GM23338 (cell line): ENCODE measurements around the gene STAMBP. TPM values are rescaled to one million over a fixed set of nuclear protein-coding genes. Genes with fewer than 3 reads are reported as not detected.

Source experiments
- ATAC-seq: fragments of 200-7000 bp; cut with Tn5 transposase; 3 replicates; pipeline ENCODE4 v1.9.1; 2020
- DNase-seq: peaks from one replicate; pipeline ENCODE4 v3.0.0-alpha.2; 2015; ENCODE audit warnings: low spot score
- H2AFZ ChIP-seq: fragments of 200-600 bp; sonication (generic); 2 replicates; pipeline ENCODE4 v1.8.0; 2016; ENCODE audit warnings: antibody characterized with exemption, mild to moderate bottlenecking, moderate library complexity
- H3F3A ChIP-seq: fragments of 200-600 bp; sonication (generic); replicated peaks from 2 replicates; pipeline ENCODE4 v1.8.0; 2017; ENCODE audit warnings: antibody characterized with exemption, mixed run types, low read depth
- H3K27ac ChIP-seq: fragments of 200-600 bp; sonication (generic); 2 replicates; pipeline ENCODE4 v1.6.1; 2016; ENCODE audit warnings: low read depth
- H3K27me3 ChIP-seq: fragments of 200-600 bp; sonication (generic); 2 replicates; pipeline ENCODE4 v1.8.0; 2016; ENCODE audit warnings: mild to moderate bottlenecking, mixed run types, moderate library complexity; ENCODE audit not compliant: insufficient read depth
- H3K36me3 ChIP-seq: fragments of 200-600 bp; sonication (generic); 2 replicates; pipeline ENCODE4 v1.8.0; 2016; ENCODE audit warnings: mild to moderate bottlenecking; ENCODE audit not compliant: insufficient read depth
- H3K4me1 ChIP-seq: fragments of 200-600 bp; sonication (generic); 2 replicates; pipeline ENCODE4 v1.8.0; 2016; ENCODE audit warnings: mild to moderate bottlenecking, moderate library complexity; ENCODE audit not compliant: insufficient read depth
- H3K4me2 ChIP-seq: fragments of 200-600 bp; sonication (generic); 2 replicates; pipeline ENCODE4 v1.7.1; 2017; ENCODE audit warnings: mixed run types
- H3K4me3 ChIP-seq: fragments of 200-600 bp; sonication (generic); 2 replicates; pipeline ENCODE4 v1.6.1; 2016; ENCODE audit warnings: mixed run types
- H3K79me2 ChIP-seq: fragments of 200-600 bp; sonication (generic); replicated peaks from 2 replicates; pipeline ENCODE4 v1.8.0; 2017; ENCODE audit warnings: mild to moderate bottlenecking; ENCODE audit not compliant: insufficient read depth
- H3K9me2 ChIP-seq: fragments of 200-600 bp; sonication (generic); 2 replicates; pipeline ENCODE4 v1.8.0; 2017; ENCODE audit not compliant: insufficient read depth
- H4K20me1 ChIP-seq: fragments of 200-600 bp; sonication (generic); replicated peaks from 2 replicates; pipeline ENCODE4 v1.8.0; 2017; ENCODE audit warnings: mild to moderate bottlenecking; ENCODE audit not compliant: insufficient read depth
- H3K27ac Mint-ChIP-seq: 2 replicates; pipeline ENCODE4 v1.8.0; 2020; ENCODE audit warnings: inconsistent platforms, mild to moderate bottlenecking, moderate library complexity, mixed read lengths
- H3K27me3 Mint-ChIP-seq: 3 replicates; pipeline ENCODE4 v1.8.0; 2022; ENCODE audit warnings: low read depth, mild to moderate bottlenecking, moderate library complexity, mixed read lengths, inconsistent platforms; ENCODE audit not compliant: insufficient read depth, poor library complexity
- H3K36me3 Mint-ChIP-seq: 3 replicates; pipeline ENCODE4 v1.8.0; 2021; ENCODE audit warnings: low read depth, mild to moderate bottlenecking, inconsistent platforms, moderate library complexity, mixed read lengths
- H3K4me1 Mint-ChIP-seq: 3 replicates; pipeline ENCODE4 v1.8.0; 2020; ENCODE audit warnings: mild to moderate bottlenecking, inconsistent platforms, mixed read lengths
- H3K4me3 Mint-ChIP-seq: 3 replicates; pipeline ENCODE4 v1.8.0; 2021; ENCODE audit warnings: moderate library complexity, mild to moderate bottlenecking, inconsistent platforms, mixed read lengths
- H3K9me3 Mint-ChIP-seq: 3 replicates; pipeline ENCODE4 v1.8.0; 2020; ENCODE audit warnings: moderate library complexity, mild to moderate bottlenecking, inconsistent platforms, mixed read lengths
- CREB1 ChIP-seq: fragments of 250-450 bp; sonication (Bioruptor Pico); IDR thresholded peaks from 2 replicates; pipeline ENCODE4 v1.5.0; 2020; ENCODE audit warnings: low read depth, mild to moderate bottlenecking, moderate library complexity
- EZH2 ChIP-seq: fragments of 200-600 bp; sonication (generic); IDR thresholded peaks from one replicate; pipeline ENCODE4 v1.8.0; 2017; ENCODE audit warnings: antibody characterized with exemption, mild to moderate bottlenecking, low read depth; ENCODE audit not compliant: unreplicated experiment
- EZH2phosphoT487 ChIP-seq: fragments of 200-600 bp; sonication (generic); IDR thresholded peaks from one replicate; pipeline ENCODE4 v1.8.1; 2018; ENCODE audit warnings: antibody characterized with exemption; ENCODE audit not compliant: unreplicated experiment
- JUNB ChIP-seq: IDR thresholded peaks from one replicate; pipeline ENCODE4 v1.6.1; 2016; ENCODE audit warnings: antibody characterized with exemption; ENCODE audit not compliant: unreplicated experiment
- NANOG ChIP-seq: IDR thresholded peaks from 2 replicates; pipeline ENCODE4 v1.6.1; 2016; ENCODE audit warnings: antibody characterized with exemption, borderline replicate concordance
- POLR2AphosphoS5 ChIP-seq: IDR thresholded peaks from 2 replicates; pipeline ENCODE4 v1.6.1; 2016; ENCODE audit warnings: antibody characterized with exemption, low read depth
- STAT1 ChIP-seq: IDR thresholded peaks from one replicate; pipeline ENCODE4 v1.6.1; 2016; ENCODE audit warnings: antibody characterized with exemption; ENCODE audit not compliant: unreplicated experiment
- ZNF114 ChIP-seq: fragments of 250-450 bp; sonication (Bioruptor Pico); IDR thresholded peaks from 2 replicates; pipeline ENCODE4 v1.5.0; 2020; ENCODE audit warnings: mild to moderate bottlenecking, moderate library complexity
- ZNF331 ChIP-seq: fragments of 250-450 bp; sonication (Bioruptor Pico); IDR thresholded peaks from 2 replicates; pipeline ENCODE4 v1.5.0; 2020; ENCODE audit warnings: low read depth, mild to moderate bottlenecking, moderate library complexity
- polyA plus RNA-seq: library from polyadenylated mRNA; unstranded; fragments of >200 nt; fragmentation: Nextera tagmentation; extraction: Ambion mirVana; gene quantifications from 2 replicates; pipeline ENCODE4 v1.2.1, GENCODE V29; 2016
- total RNA-seq: library from RNA; depleted of rRNA; stranded (reverse); fragments of >200 nt; shearing (Covaris generic); gene quantifications from 2 replicates; pipeline ENCODE4 v1.2.3, GENCODE V29; 2014
- TF ChIP-seq, protein P1 (sequence below): IDR thresholded peaks from one replicate; pipeline ENCODE4 v1.6.1; 2018; ENCODE audit warnings: antibody characterized with exemption; ENCODE audit not compliant: unreplicated experiment
- TF ChIP-seq, protein P2 (sequence below), 2 experiments: fragments of 200-600 bp in 1 of 2; sonication (generic) in 1 of 2; conservative IDR thresholded peaks; 2 replicates each; pipeline versions ENCODE4 v1.5.1 to v1.6.1; 2016 to 2017; ENCODE audit warnings: antibody characterized with exemption in 2 of 2, low read depth in 2 of 2, mild to moderate bottlenecking in 2 of 2, moderate library complexity in 1 of 2
- TF ChIP-seq, protein P3 (sequence below): IDR thresholded peaks from 2 replicates; pipeline ENCODE4 v1.6.1; 2016; ENCODE audit warnings: antibody characterized with exemption
- TF ChIP-seq, protein P4 (sequence below): fragments of 250-450 bp; sonication (Bioruptor Pico); IDR thresholded peaks from 2 replicates; pipeline ENCODE4 v1.5.0; 2020; ENCODE audit warnings: mild to moderate bottlenecking, moderate library complexity

Gene STAMBP
- total and polyA plus RNA-seq, 2 experiments from 2014 or later: 33.9 to 106 TPM

DNA sequence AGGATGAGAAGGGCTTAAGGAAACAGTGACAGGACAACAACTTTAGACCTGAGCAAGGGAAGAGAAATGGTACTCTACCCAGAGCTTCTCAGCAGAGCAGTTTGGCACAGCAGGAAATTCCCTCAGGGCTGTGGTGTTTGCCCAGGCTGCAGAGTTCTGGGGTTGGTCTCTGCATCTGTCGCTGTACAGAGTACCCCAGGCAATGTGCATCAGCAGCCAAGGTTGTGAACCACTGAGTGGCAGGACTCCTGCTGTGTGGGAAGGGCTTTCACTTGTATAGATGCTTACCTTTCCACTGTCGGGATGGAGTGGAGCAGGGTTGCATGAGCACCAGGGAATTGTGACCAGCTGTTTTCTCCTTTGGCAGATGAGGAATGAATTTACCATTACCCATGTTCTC lies 21.2 kb downstream of the STAMBP start:
- Histone ChIP-seq H3K79me2 (no peaks in the 10 kb centered on the region), H3K9me2 (no peaks in the 10 kb centered on the region), H3K4me3 (no peak overlapping the region), H3K4me1 (no peaks in the 10 kb centered on the region), H4K20me1 (peaks cover 11% of the 10 kb centered on the region; the same call in 1 of the 2 replicates), H2AFZ (no peak overlapping the region), H3K27ac (no peak overlapping the region), H3F3A (no peaks in the 10 kb centered on the region), H3K36me3 (peaks cover 51% of the 10 kb centered on the region), H3K4me2 (no peak overlapping the region), H3K27me3 (no peaks in the 10 kb centered on the region)
- no peaks in the 10 kb centered on the region for H3K9me3 Mint-ChIP-seq
- TF ChIP-seq ZNF331 (no peak), CREB1 (CRISPR knock-in tag) (no peak), EZH2 (no peak), JUNB (no peak), NANOG (no peak), EZH2phosphoT487 (no peak), ZNF114 (no peak), POLR2AphosphoS5 (no peak), STAT1 (no peak)
- TF ChIP-seq, protein P1, sequence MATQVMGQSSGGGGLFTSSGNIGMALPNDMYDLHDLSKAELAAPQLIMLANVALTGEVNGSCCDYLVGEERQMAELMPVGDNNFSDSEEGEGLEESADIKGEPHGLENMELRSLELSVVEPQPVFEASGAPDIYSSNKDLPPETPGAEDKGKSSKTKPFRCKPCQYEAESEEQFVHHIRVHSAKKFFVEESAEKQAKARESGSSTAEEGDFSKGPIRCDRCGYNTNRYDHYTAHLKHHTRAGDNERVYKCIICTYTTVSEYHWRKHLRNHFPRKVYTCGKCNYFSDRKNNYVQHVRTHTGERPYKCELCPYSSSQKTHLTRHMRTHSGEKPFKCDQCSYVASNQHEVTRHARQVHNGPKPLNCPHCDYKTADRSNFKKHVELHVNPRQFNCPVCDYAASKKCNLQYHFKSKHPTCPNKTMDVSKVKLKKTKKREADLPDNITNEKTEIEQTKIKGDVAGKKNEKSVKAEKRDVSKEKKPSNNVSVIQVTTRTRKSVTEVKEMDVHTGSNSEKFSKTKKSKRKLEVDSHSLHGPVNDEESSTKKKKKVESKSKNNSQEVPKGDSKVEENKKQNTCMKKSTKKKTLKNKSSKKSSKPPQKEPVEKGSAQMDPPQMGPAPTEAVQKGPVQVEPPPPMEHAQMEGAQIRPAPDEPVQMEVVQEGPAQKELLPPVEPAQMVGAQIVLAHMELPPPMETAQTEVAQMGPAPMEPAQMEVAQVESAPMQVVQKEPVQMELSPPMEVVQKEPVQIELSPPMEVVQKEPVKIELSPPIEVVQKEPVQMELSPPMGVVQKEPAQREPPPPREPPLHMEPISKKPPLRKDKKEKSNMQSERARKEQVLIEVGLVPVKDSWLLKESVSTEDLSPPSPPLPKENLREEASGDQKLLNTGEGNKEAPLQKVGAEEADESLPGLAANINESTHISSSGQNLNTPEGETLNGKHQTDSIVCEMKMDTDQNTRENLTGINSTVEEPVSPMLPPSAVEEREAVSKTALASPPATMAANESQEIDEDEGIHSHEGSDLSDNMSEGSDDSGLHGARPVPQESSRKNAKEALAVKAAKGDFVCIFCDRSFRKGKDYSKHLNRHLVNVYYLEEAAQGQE: no peak
- TF ChIP-seq, protein P2, sequence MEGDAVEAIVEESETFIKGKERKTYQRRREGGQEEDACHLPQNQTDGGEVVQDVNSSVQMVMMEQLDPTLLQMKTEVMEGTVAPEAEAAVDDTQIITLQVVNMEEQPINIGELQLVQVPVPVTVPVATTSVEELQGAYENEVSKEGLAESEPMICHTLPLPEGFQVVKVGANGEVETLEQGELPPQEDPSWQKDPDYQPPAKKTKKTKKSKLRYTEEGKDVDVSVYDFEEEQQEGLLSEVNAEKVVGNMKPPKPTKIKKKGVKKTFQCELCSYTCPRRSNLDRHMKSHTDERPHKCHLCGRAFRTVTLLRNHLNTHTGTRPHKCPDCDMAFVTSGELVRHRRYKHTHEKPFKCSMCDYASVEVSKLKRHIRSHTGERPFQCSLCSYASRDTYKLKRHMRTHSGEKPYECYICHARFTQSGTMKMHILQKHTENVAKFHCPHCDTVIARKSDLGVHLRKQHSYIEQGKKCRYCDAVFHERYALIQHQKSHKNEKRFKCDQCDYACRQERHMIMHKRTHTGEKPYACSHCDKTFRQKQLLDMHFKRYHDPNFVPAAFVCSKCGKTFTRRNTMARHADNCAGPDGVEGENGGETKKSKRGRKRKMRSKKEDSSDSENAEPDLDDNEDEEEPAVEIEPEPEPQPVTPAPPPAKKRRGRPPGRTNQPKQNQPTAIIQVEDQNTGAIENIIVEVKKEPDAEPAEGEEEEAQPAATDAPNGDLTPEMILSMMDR (conservative IDR thresholded peaks at IDR 0.05; ENCODE audit: low read depth in 2 of 2): no peak
- TF ChIP-seq, protein P3, sequence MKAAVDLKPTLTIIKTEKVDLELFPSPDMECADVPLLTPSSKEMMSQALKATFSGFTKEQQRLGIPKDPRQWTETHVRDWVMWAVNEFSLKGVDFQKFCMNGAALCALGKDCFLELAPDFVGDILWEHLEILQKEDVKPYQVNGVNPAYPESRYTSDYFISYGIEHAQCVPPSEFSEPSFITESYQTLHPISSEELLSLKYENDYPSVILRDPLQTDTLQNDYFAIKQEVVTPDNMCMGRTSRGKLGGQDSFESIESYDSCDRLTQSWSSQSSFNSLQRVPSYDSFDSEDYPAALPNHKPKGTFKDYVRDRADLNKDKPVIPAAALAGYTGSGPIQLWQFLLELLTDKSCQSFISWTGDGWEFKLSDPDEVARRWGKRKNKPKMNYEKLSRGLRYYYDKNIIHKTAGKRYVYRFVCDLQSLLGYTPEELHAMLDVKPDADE: no peak
- TF ChIP-seq, protein P4, sequence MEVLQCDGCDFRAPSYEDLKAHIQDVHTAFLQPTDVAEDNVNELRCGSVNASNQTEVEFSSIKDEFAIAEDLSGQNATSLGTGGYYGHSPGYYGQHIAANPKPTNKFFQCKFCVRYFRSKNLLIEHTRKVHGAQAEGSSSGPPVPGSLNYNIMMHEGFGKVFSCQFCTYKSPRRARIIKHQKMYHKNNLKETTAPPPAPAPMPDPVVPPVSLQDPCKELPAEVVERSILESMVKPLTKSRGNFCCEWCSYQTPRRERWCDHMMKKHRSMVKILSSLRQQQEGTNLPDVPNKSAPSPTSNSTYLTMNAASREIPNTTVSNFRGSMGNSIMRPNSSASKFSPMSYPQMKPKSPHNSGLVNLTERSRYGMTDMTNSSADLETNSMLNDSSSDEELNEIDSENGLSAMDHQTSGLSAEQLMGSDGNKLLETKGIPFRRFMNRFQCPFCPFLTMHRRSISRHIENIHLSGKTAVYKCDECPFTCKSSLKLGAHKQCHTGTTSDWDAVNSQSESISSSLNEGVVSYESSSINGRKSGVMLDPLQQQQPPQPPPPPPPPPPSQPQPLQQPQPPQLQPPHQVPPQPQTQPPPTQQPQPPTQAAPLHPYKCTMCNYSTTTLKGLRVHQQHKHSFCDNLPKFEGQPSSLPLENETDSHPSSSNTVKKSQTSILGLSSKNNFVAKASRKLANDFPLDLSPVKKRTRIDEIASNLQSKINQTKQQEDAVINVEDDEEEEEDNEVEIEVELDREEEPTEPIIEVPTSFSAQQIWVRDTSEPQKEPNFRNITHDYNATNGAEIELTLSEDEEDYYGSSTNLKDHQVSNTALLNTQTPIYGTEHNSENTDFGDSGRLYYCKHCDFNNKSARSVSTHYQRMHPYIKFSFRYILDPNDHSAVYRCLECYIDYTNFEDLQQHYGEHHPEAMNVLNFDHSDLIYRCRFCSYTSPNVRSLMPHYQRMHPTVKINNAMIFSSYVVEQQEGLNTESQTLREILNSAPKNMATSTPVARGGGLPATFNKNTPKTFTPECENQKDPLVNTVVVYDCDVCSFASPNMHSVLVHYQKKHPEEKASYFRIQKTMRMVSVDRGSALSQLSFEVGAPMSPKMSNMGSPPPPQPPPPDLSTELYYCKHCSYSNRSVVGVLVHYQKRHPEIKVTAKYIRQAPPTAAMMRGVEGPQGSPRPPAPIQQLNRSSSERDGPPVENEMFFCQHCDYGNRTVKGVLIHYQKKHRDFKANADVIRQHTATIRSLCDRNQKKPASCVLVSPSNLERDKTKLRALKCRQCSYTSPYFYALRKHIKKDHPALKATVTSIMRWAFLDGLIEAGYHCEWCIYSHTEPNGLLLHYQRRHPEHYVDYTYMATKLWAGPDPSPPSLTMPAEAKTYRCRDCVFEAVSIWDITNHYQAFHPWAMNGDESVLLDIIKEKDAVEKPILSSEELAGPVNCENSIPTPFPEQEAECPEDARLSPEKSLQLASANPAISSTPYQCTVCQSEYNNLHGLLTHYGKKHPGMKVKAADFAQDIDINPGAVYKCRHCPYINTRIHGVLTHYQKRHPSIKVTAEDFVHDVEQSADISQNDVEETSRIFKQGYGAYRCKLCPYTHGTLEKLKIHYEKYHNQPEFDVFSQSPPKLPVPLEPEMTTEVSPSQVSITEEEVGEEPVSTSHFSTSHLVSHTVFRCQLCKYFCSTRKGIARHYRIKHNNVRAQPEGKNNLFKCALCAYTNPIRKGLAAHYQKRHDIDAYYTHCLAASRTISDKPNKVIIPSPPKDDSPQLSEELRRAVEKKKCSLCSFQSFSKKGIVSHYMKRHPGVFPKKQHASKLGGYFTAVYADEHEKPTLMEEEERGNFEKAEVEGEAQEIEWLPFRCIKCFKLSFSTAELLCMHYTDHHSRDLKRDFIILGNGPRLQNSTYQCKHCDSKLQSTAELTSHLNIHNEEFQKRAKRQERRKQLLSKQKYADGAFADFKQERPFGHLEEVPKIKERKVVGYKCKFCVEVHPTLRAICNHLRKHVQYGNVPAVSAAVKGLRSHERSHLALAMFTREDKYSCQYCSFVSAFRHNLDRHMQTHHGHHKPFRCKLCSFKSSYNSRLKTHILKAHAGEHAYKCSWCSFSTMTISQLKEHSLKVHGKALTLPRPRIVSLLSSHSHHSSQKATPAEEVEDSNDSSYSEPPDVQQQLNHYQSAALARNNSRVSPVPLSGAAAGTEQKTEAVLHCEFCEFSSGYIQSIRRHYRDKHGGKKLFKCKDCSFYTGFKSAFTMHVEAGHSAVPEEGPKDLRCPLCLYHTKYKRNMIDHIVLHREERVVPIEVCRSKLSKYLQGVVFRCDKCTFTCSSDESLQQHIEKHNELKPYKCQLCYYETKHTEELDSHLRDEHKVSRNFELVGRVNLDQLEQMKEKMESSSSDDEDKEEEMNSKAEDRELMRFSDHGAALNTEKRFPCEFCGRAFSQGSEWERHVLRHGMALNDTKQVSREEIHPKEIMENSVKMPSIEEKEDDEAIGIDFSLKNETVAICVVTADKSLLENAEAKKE: no peak
- peaks cover 57% of the 10 kb centered on the region for H3K36me3 Mint-ChIP-seq
- H3K27ac Mint-ChIP-seq: no peak overlapping the region
- H3K4me1 Mint-ChIP-seq: no peaks in the 10 kb centered on the region
- peaks cover 3% of the 10 kb centered on the region for H3K27me3 Mint-ChIP-seq
- ATAC-seq (no peak), DNase-seq (no peak)
- no peak overlapping the region for H3K4me3 Mint-ChIP-seq
